T-helper 1 cell treated with Interleukin-12 subunit alpha and Interleukin-12 subunit beta and Interleukin-4 antibody, amounts not matched to agents 30 μg/mL and 1 μg/mL, for 36 hours (primary cell): ENCODE results near the gene PIBF1.

Experiments used
- H3K27ac Mint-ChIP-seq: one replicate; pipeline ENCODE4 v1.8.0; 2021; ENCODE audit warnings: mild to moderate bottlenecking, mixed read lengths
- H3K27me3 Mint-ChIP-seq: one replicate; pipeline ENCODE4 v1.8.0; 2021; ENCODE audit warnings: low read depth, mixed read lengths
- H3K36me3 Mint-ChIP-seq: one replicate; pipeline ENCODE4 v1.8.0; 2021; ENCODE audit warnings: low read depth, mixed read lengths
- H3K4me1 Mint-ChIP-seq: one replicate; pipeline ENCODE4 v1.8.0; 2021; ENCODE audit warnings: low read depth, mixed read lengths
- H3K4me3 Mint-ChIP-seq: one replicate; pipeline ENCODE4 v1.8.0; 2021; ENCODE audit warnings: mild to moderate bottlenecking, moderate library complexity, mixed read lengths
- H3K9me3 Mint-ChIP-seq: one replicate; pipeline ENCODE4 v1.8.0; 2021; ENCODE audit warnings: mixed read lengths

Gene PIBF1

DNA sequence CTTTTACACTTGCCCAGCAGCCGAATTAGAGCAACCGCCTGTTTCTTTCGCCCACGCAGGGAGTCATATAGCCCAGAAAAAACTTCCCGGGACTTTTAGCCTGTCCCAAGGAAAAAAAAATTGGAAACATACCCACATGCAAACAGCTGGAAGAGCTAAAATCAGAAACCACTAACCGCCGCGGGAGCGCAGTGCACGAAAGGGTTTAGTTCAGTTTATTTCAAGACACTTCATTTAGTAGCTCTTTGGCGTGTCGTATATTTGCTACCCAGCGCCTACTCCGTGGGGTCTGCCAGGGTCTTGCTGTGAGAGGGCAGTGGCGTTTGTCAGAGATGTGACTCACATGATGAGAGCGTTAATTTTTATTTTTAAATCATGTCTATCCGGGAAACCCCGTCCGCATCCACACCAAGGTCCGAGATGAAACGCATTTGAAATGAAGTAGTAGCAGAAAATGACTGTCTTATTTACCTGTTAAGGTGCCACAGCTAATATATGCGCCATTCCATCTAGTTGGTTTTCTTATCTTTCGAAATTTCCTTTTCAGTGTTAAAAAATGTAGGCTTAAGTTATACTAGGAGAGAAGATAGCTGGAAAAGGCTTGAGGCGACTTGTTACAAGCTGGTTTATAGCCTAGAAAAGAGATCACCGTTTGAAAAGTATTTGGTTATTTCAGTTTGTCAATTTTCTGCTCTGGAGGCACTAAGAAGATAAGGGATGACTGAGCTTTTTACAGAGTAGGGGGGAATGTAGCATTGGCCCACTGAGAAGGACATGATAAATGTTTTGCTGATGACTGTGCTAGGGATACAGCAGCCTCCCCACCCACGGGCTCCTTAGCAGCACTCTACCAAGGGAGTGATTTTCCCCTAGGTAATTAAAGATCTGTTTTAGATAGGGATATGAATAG lies 278.6 kb downstream of the PIBF1 start:
- Mint-ChIP-seq H3K27me3 (peaks cover 60% of the 10 kb centered on the region), H3K4me3 (peak overlapping the region; percentile 85), H3K9me3 (no peaks in the 10 kb centered on the region), H3K27ac (no peak overlapping the region), H3K4me1 (peaks cover 20% of the 10 kb centered on the region), H3K36me3 (peaks cover 9% of the 10 kb centered on the region)

DNA sequence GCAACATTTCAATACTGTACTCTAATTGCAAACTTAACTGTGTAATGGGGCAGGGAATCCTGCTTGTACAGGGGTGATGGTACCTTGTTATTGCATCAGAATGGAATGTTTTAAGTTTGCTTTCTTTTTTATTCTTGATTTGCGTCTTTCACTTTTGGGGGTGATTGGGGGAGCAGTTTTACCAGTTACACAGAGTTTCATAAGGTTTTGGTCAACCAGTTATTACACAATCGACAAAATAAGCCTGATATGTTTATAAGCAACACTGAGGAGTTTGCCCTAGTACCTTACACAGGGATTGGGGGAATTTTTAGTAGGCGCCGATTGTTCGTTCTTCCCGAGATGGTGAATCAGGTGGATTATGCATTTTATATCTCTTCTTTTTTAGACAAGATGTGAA lies 279.5 kb downstream of the PIBF1 start:
- peaks cover 9% of the 10 kb centered on the region for H3K36me3 Mint-ChIP-seq
- no peaks in the 10 kb centered on the region for H3K9me3 Mint-ChIP-seq
- H3K27ac Mint-ChIP-seq = no peak overlapping the region
- H3K4me1 Mint-ChIP-seq = peaks cover 20% of the 10 kb centered on the region
- H3K27me3 Mint-ChIP-seq = peaks cover 50% of the 10 kb centered on the region
- H3K4me3 Mint-ChIP-seq = no peak overlapping the region

GRCh38 chr13:73061876-73062275 lies 279.9 kb downstream of the PIBF1 start:
- Mint-ChIP-seq H3K27me3 (peaks cover 48% of the 10 kb centered on the region), H3K4me1 (peaks cover 20% of the 10 kb centered on the region), H3K4me3 (no peak overlapping the region), H3K9me3 (no peaks in the 10 kb centered on the region), H3K27ac (no peak overlapping the region), H3K36me3 (peaks cover 9% of the 10 kb centered on the region)

DNA sequence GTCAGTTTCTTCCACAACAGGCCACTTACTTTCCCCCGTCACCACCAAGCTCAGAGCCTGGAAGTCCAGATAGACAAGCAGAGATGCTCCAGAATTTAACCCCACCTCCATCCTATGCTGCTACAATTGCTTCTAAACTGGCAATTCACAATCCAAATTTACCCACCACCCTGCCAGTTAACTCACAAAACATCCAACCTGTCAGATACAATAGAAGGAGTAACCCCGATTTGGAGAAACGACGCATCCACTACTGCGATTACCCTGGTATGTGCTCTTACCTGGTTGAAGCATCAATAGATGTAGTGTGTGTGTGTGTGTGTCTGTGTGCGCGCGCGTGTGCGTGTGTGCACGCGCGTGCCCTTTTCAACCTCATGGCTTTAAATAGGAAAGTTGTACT lies 280.5 kb downstream of the PIBF1 start:
- no peak overlapping the region for H3K27ac Mint-ChIP-seq
- H3K4me3 Mint-ChIP-seq = no peak overlapping the region
- H3K4me1 Mint-ChIP-seq = peaks cover 20% of the 10 kb centered on the region
- H3K27me3 Mint-ChIP-seq = peaks cover 42% of the 10 kb centered on the region
- H3K9me3 Mint-ChIP-seq = no peaks in the 10 kb centered on the region
- H3K36me3 Mint-ChIP-seq = peaks cover 9% of the 10 kb centered on the region

- H3K27me3 Mint-ChIP-seq = peaks cover 35% of the 10 kb centered on the region
- H3K4me1 Mint-ChIP-seq = peaks cover 16% of the 10 kb centered on the region
- H3K9me3 Mint-ChIP-seq = no peaks in the 10 kb centered on the region
- peaks cover 9% of the 10 kb centered on the region for H3K36me3 Mint-ChIP-seq
- no peak overlapping the region for H3K4me3 Mint-ChIP-seq
- H3K27ac Mint-ChIP-seq = no peak overlapping the region
Measured at GRCh38 chr13:73063166-73063565, 281.2 kb downstream of the PIBF1 start.

DNA sequence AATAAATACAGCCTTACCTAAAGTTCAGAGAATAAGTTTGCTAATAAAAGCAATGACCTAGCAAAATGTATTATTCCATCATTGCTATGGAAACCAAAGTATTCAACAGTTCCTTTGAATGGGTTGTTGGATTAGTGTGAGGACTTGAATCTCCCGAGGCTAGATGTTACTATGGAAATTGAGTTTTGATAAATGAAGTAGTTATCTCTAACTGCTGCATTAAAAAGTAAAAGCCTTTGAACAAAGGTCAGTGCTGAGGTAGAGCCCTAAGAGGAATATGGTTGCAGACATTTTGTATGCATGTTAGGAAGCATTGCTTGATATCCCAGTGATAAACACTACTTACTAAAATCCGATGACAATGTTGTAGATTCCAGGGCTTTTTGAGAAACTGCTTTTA lies 283.1 kb downstream of the PIBF1 start:
- H3K4me1 Mint-ChIP-seq = peaks cover 10% of the 10 kb centered on the region
- no peak overlapping the region for H3K4me3 Mint-ChIP-seq
- H3K36me3 Mint-ChIP-seq = peaks cover 9% of the 10 kb centered on the region
- H3K27me3 Mint-ChIP-seq = peaks cover 24% of the 10 kb centered on the region
- H3K27ac Mint-ChIP-seq = no peak overlapping the region
- no peaks in the 10 kb centered on the region for H3K9me3 Mint-ChIP-seq

DNA sequence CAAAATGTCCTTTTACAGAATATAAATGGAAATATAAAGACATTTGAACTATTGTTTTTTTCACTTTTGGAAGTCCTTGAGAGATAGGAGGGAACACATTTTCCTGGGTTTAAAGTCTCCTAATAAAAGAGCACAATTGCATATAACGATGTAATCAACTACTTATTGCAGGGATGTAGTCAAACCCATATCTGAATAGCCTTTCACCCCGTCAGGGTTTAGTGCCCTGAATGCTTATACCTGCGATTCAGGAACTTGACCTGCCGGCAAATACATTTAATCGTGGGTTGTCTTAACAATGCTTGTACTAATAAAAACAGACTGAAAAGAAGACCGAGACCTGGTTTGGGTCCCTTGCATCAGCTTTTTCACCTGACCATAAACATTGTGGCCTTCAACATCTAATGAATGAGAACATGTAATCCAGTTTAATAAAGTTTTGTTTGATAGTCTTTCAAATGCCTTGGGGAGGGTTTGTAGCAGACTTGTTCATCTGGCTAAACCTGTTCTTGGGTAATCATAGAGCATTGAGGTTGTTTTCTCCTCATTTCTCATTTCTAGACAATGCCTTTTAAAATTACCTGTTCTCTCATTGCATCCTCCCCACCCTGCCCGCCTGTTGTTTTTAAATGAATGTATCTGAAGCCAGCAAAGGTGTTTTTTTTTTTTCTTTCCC lies 283.9 kb downstream of the PIBF1 start:
- Mint-ChIP-seq H3K36me3 (peaks cover 9% of the 10 kb centered on the region), H3K4me3 (no peak overlapping the region), H3K27me3 (peaks cover 16% of the 10 kb centered on the region), H3K27ac (no peak overlapping the region), H3K4me1 (peaks cover 4% of the 10 kb centered on the region), H3K9me3 (no peaks in the 10 kb centered on the region)
